HCT116 (cell line): Measurements from ENCODE around the gene DENND5B. TPM values are rescaled to one million over a fixed set of nuclear protein-coding genes. Genes with fewer than 3 reads are reported as not detected.

Experiments
- ATAC-seq: fragments of 200-7000 bp; cut with Tn5 transposase; 2 replicates; pipeline ENCODE4 v1.9.1; 2020; ENCODE audit warnings: mild to moderate bottlenecking, moderate library complexity
- BruUV-seq: library from RNA; stranded (reverse); fragments of 400-500 nt; replicated peaks from 2 replicates; lab custom pipeline; 2021; lab: Mats Ljungman, UMichigan
- CTCF ChIA-PET: fragments of 300-600 bp; sonication (Branson Sonifier 250); formaldehyde crosslinking; loops from one replicate; lab custom pipeline; 2021; ENCODE audit warnings: antibody characterized with exemption; lab: Charles Lee
- POLR2A ChIA-PET: fragments of 300-600, 350-600 bp; sonication (Branson Sonifier 250); formaldehyde crosslinking; loops from one replicate; lab custom pipeline; 2021; ENCODE audit warnings: antibody characterized with exemption; lab: Charles Lee
- RAD21 ChIA-PET, 2 experiments: fragments of 300-600 bp; sonication (Branson Sonifier 250); formaldehyde crosslinking; loops; one replicate each; lab custom pipeline; 2023; ENCODE audit warnings: low total read pairs in 2 of 2; ENCODE audit not compliant: uncharacterized antibody in 2 of 2, unreplicated experiment in 2 of 2, low non-redundant PET in 1 of 2; lab: Charles Lee
- DNase-seq: peaks from one replicate; pipeline ENCODE4 v3.0.0-alpha.2; 2010; ENCODE audit warnings: low read depth, low spot score
- H2AFZ ChIP-seq: fragments of 200-600 bp; shearing (Covaris generic), sonication (generic); 2 replicates; pipeline ENCODE4 v1.6.1; 2017; ENCODE audit warnings: low read depth, mixed run types, mixed read lengths, antibody characterized with exemption, low read length; ENCODE audit not compliant: poor library complexity, severe bottlenecking
- H3K27ac ChIP-seq: 2 replicates; pipeline ENCODE4 v1.5.1; 2012; ENCODE audit warnings: low read depth, low read length
- H3K27me3 ChIP-seq: fragments of 200-600 bp; sonication (generic); 2 replicates; pipeline ENCODE4 v1.6.1; 2016; ENCODE audit warnings: mixed run types, low read length, mixed read lengths; ENCODE audit not compliant: insufficient read depth
- H3K36me3 ChIP-seq, 2 experiments: fragments of 200-500 bp in 1 of 2; fragments of 200-600 bp in 1 of 2; sonication (Bioruptor generic) in 1 of 2; sonication (generic) in 1 of 2; 2 replicates each; pipeline versions ENCODE4 v1.5.1 to v1.6.1; 2014 to 2016; ENCODE audit warnings: low read length in 2 of 2, inconsistent platforms in 1 of 2, mixed read lengths in 1 of 2, mixed run types in 1 of 2; ENCODE audit not compliant: insufficient read depth in 2 of 2, control insufficient read depth in 1 of 2
- H3K4me1 ChIP-seq, 2 experiments: fragments of 200-600 bp in 1 of 2; sonication (generic) in 1 of 2; 2 replicates each; pipeline versions ENCODE4 v1.5.1 to v1.6.1; 2012 to 2017; ENCODE audit warnings: low read length in 2 of 2, inconsistent platforms in 1 of 2, mild to moderate bottlenecking in 1 of 2, mixed read lengths in 1 of 2, mixed run types in 1 of 2, moderate library complexity in 1 of 2; ENCODE audit not compliant: insufficient read depth in 2 of 2, control insufficient read depth in 1 of 2
- H3K4me2 ChIP-seq: fragments of 200-600 bp; sonication (generic); 2 replicates; pipeline ENCODE4 v1.6.1; 2017; ENCODE audit warnings: mixed run types, low read length, mixed read lengths
- H3K4me3 ChIP-seq, 2 experiments: fragments of 200-600 bp in 1 of 2; sonication (generic) in 1 of 2; replicated peaks in 1 of 2; 2 replicates each; pipeline ENCODE4 v1.5.1; 2011 to 2016; ENCODE audit warnings: low read length in 2 of 2, control low read depth in 1 of 2, low read depth in 1 of 2, mild to moderate bottlenecking in 1 of 2, mixed read lengths in 1 of 2, mixed run types in 1 of 2
- H3K79me2 ChIP-seq: fragments of 200-600 bp; sonication (generic); 2 replicates; pipeline ENCODE4 v1.6.1; 2017; ENCODE audit warnings: mild to moderate bottlenecking, mixed run types, low read length, moderate library complexity, mixed read lengths; ENCODE audit not compliant: insufficient read depth
- H3K9ac ChIP-seq: fragments of 200-600 bp; sonication (generic); 2 replicates; pipeline ENCODE4 v1.6.1; 2016; ENCODE audit warnings: low read length, mixed read lengths
- H3K9me2 ChIP-seq: fragments of 200-600 bp; sonication (generic), shearing (Covaris generic); 2 replicates; pipeline ENCODE4 v1.6.1; 2017; ENCODE audit warnings: mixed run types, mild to moderate bottlenecking, moderate library complexity; ENCODE audit not compliant: insufficient read depth
- H3K9me3 ChIP-seq, 2 experiments: fragments of 200-500 bp in 1 of 2; fragments of 200-600 bp in 1 of 2; sonication (Bioruptor generic) in 1 of 2; sonication (generic) in 1 of 2; 2 replicates each; pipeline ENCODE4 v1.6.1; 2014 to 2017; ENCODE audit warnings: low read length in 2 of 2, mixed read lengths in 2 of 2, inconsistent platforms in 1 of 2, low read depth in 1 of 2, mild to moderate bottlenecking in 1 of 2, mixed run types in 1 of 2, moderate library complexity in 1 of 2; ENCODE audit not compliant: control insufficient read depth in 1 of 2, insufficient read depth in 1 of 2
- H4K20me1 ChIP-seq: fragments of 200-600 bp; sonication (generic), shearing (Covaris generic); 2 replicates; pipeline ENCODE4 v1.6.1; 2017; ENCODE audit warnings: mixed run types, mild to moderate bottlenecking, moderate library complexity; ENCODE audit not compliant: insufficient read depth
- POLR2A ChIP-seq: IDR thresholded peaks from 2 replicates; pipeline ENCODE4 v1.7.0; 2011; ENCODE audit warnings: borderline replicate concordance; ENCODE audit not compliant: insufficient read depth, insufficient read length; ENCODE audit errors: extremely low read depth
- REST ChIP-seq: IDR thresholded peaks from 2 replicates; pipeline ENCODE4 v1.6.1; 2012; ENCODE audit warnings: low read depth
- SIN3A ChIP-seq: IDR thresholded peaks from 2 replicates; pipeline ENCODE4 v1.6.1; 2012; ENCODE audit warnings: low read depth
- ZBTB33 ChIP-seq: IDR thresholded peaks from 2 replicates; pipeline ENCODE4 v1.6.1; 2011; ENCODE audit warnings: mild to moderate bottlenecking, low read length, moderate library complexity; ENCODE audit not compliant: insufficient replicate concordance; ENCODE audit errors: extremely low read depth
- ZNF274 ChIP-seq: fragments of 200-500 bp; sonication (Bioruptor generic); IDR thresholded peaks from 2 replicates; pipeline ENCODE4 v1.6.1; 2014; ENCODE audit warnings: mild to moderate bottlenecking, low read depth, low read length, inconsistent platforms
- intact Hi-C: fragments of 100-400 bp; cut with micrococcal nuclease; formaldehyde crosslinking; loops from 2 replicates; pipeline ENCODE4 v1.10.0; 2022
- total RNA-seq: library from RNA; stranded (reverse); gene quantifications from one replicate; pipeline ENCODE4 v1.2.1, GENCODE V29; 2021; ENCODE audit not compliant: unreplicated experiment

The DENND5B gene
- total RNA-seq, 1 experiment from 2014 or later = 19.2 TPM

- Histone ChIP-seq H3K4me1 (peaks cover 36 to 46% of the 10 kb centered on the region in 2 experiments), H3K36me3 (no peaks in the 10 kb centered on the region), H3K27me3 (no peaks in the 10 kb centered on the region), H3K9ac (no peak overlapping the region), H3K79me2 (no peaks in the 10 kb centered on the region; the same call in 1 of the 2 replicates), H3K27ac (no peak overlapping the region), H3K4me2 (no peak overlapping the region), H3K4me3 (no peak overlapping the region), H4K20me1 (no peaks in the 10 kb centered on the region), H2AFZ (no peak overlapping the region), H3K9me3 (no peaks in the 10 kb centered on the region), H3K9me2 (no peaks in the 10 kb centered on the region)
- TF ChIP-seq ZNF274 (no peak), POLR2A (no peak), ZBTB33 (no peak), SIN3A (no peak), REST (no peak)
- CTCF ChIA-PET = no interaction called here
- intact Hi-C loops = no loop called here
- no peak for ATAC-seq
- RAD21 ChIA-PET = no interaction called here
- no peak for DNase-seq
- no TSS peak for BruUV-seq
- POLR2A ChIA-PET = no interaction called here
These were observed 111.3 kb downstream of the DENND5B start for GRCh38 chr12:31479516-31480210.
